ENCODE measurements around the gene CDH4. TPM values are rescaled to one million over a fixed set of nuclear protein-coding genes. Genes with fewer than 3 reads are reported as not detected.

Gene CDH4
- polyA plus RNA-seq, 4 donors = 0.09 to 4.1 (median 0.25) TPM

GRCh38 chr20:61789329-61789728 is 537.3 kb downstream of the CDH4 start:
- DNase-seq (no peak), FAIRE-seq (no peak)
- H3K4me1 ChIP-seq (ENCODE audit: control insufficient read depth in 3 of 3, insufficient read depth in 2 of 3, low read depth in 1 of 3, low read length in 2 of 3) = no peaks in the 10 kb centered on the region
- H3K27ac ChIP-seq (ENCODE audit: low read depth in 1 of 3, low read length in 2 of 3) = no peak overlapping the region
- H3K36me3 ChIP-seq (ENCODE audit: control insufficient read depth in 3 of 3, insufficient read depth in 2 of 3, low read depth in 1 of 3, low read length in 3 of 3) = no peaks in the 10 kb centered on the region
- 63 to 76% (median 73%) methylated on average over 10 of the region's 10 CpGs for WGBS, 3 donors
- H3K4me3 ChIP-seq (ENCODE audit: low read depth in 1 of 3, low read length in 3 of 3) = no peak overlapping the region
- H3K9me3 ChIP-seq (ENCODE audit: control insufficient read depth in 2 of 2, insufficient read depth in 1 of 2, low read depth in 1 of 2, low read length in 1 of 2) = no peaks in the 10 kb centered on the region
- H3K27me3 ChIP-seq (ENCODE audit: control insufficient read depth in 3 of 3, insufficient read depth in 3 of 3, low read length in 3 of 3) = no peaks in the 10 kb centered on the region

- Histone ChIP-seq H3K27me3 (ENCODE audit: control insufficient read depth in 3 of 3, insufficient read depth in 3 of 3, low read length in 3 of 3) (no peaks in the 10 kb centered on the region), H3K27ac (ENCODE audit: low read depth in 1 of 3, low read length in 2 of 3) (no peak overlapping the region), H3K36me3 (ENCODE audit: control insufficient read depth in 3 of 3, insufficient read depth in 2 of 3, low read depth in 1 of 3, low read length in 3 of 3) (no peaks in the 10 kb centered on the region), H3K4me3 (ENCODE audit: low read depth in 1 of 3, low read length in 3 of 3) (no peak overlapping the region), H3K4me1 (ENCODE audit: control insufficient read depth in 3 of 3, insufficient read depth in 2 of 3, low read depth in 1 of 3, low read length in 2 of 3) (no peaks in the 10 kb centered on the region), H3K9me3 (ENCODE audit: control insufficient read depth in 2 of 2, insufficient read depth in 1 of 2, low read depth in 1 of 2, low read length in 1 of 2) (no peaks in the 10 kb centered on the region)
- FAIRE-seq = no peak
- DNase-seq = no peak
- WGBS, 3 donors = 83 to 97% (median 91%) methylated on average over 2 of the region's 2 CpGs
These were observed 538.2 kb downstream of the CDH4 start for GRCh38 chr20:61790116-61790827.

GRCh38 chr20:61791995-61792394 is 539.9 kb downstream of the CDH4 start:
- Histone ChIP-seq H3K36me3 (ENCODE audit: control insufficient read depth in 3 of 3, insufficient read depth in 2 of 3, low read depth in 1 of 3, low read length in 3 of 3) (no peaks in the 10 kb centered on the region), H3K9me3 (ENCODE audit: control insufficient read depth in 2 of 2, insufficient read depth in 1 of 2, low read depth in 1 of 2, low read length in 1 of 2) (no peaks in the 10 kb centered on the region), H3K4me3 (ENCODE audit: low read depth in 1 of 3, low read length in 3 of 3) (no peak overlapping the region), H3K4me1 (ENCODE audit: control insufficient read depth in 3 of 3, insufficient read depth in 2 of 3, low read depth in 1 of 3, low read length in 2 of 3) (no peaks in the 10 kb centered on the region), H3K27ac (ENCODE audit: low read depth in 1 of 3, low read length in 2 of 3) (no peak overlapping the region), H3K27me3 (ENCODE audit: control insufficient read depth in 3 of 3, insufficient read depth in 3 of 3, low read length in 3 of 3) (no peaks in the 10 kb centered on the region)
- no peak for DNase-seq
- FAIRE-seq = no peak
- 54 to 80% (median 63%) methylated on average over 6 of the region's 6 CpGs for WGBS, 3 donors

- H3K9me3 ChIP-seq (ENCODE audit: control insufficient read depth in 2 of 2, insufficient read depth in 1 of 2, low read depth in 1 of 2, low read length in 1 of 2) = no peaks in the 10 kb centered on the region
- H3K4me1 ChIP-seq (ENCODE audit: control insufficient read depth in 3 of 3, insufficient read depth in 2 of 3, low read depth in 1 of 3, low read length in 2 of 3) = no peaks in the 10 kb centered on the region
- FAIRE-seq = no peak
- no peak overlapping the region for H3K4me3 ChIP-seq (ENCODE audit: low read depth in 1 of 3, low read length in 3 of 3)
- H3K27ac ChIP-seq (ENCODE audit: low read depth in 1 of 3, low read length in 2 of 3) = no peak overlapping the region
- DNase-seq = no peak
- H3K36me3 ChIP-seq (ENCODE audit: control insufficient read depth in 3 of 3, insufficient read depth in 2 of 3, low read depth in 1 of 3, low read length in 3 of 3) = no peaks in the 10 kb centered on the region
- no peaks in the 10 kb centered on the region for H3K27me3 ChIP-seq (ENCODE audit: control insufficient read depth in 3 of 3, insufficient read depth in 3 of 3, low read length in 3 of 3)
- WGBS, 3 donors = 50 to 61% (median 57%) methylated on average over 15 of the region's 15 CpGs
These were observed 543.9 kb downstream of the CDH4 start for GRCh38 chr20:61795669-61796630.

GRCh38 chr20:61796738-61797137 is 544.7 kb downstream of the CDH4 start:
- H3K4me1 ChIP-seq (ENCODE audit: control insufficient read depth in 3 of 3, insufficient read depth in 2 of 3, low read depth in 1 of 3, low read length in 2 of 3) = no peaks in the 10 kb centered on the region
- WGBS, 3 donors = 52 to 67% (median 66%) methylated on average over 11 of the region's 11 CpGs
- no peaks in the 10 kb centered on the region for H3K27me3 ChIP-seq (ENCODE audit: control insufficient read depth in 3 of 3, insufficient read depth in 3 of 3, low read length in 3 of 3)
- FAIRE-seq (no peak), DNase-seq (no peak)
- H3K9me3 ChIP-seq (ENCODE audit: control insufficient read depth in 2 of 2, insufficient read depth in 1 of 2, low read depth in 1 of 2, low read length in 1 of 2) = no peaks in the 10 kb centered on the region
- no peaks in the 10 kb centered on the region for H3K36me3 ChIP-seq (ENCODE audit: control insufficient read depth in 3 of 3, insufficient read depth in 2 of 3, low read depth in 1 of 3, low read length in 3 of 3)
- H3K4me3 ChIP-seq (ENCODE audit: low read depth in 1 of 3, low read length in 3 of 3) = no peak overlapping the region
- no peak overlapping the region for H3K27ac ChIP-seq (ENCODE audit: low read depth in 1 of 3, low read length in 2 of 3)

GRCh38 chr20:61797200-61797599 is 545.1 kb downstream of the CDH4 start:
- no peaks in the 10 kb centered on the region for H3K9me3 ChIP-seq (ENCODE audit: control insufficient read depth in 2 of 2, insufficient read depth in 1 of 2, low read depth in 1 of 2, low read length in 1 of 2)
- H3K36me3 ChIP-seq (ENCODE audit: control insufficient read depth in 3 of 3, insufficient read depth in 2 of 3, low read depth in 1 of 3, low read length in 3 of 3) = no peaks in the 10 kb centered on the region
- 49 to 65% (median 55%) methylated on average over 7 of the region's 7 CpGs for WGBS, 3 donors
- H3K4me3 ChIP-seq (ENCODE audit: low read depth in 1 of 3, low read length in 3 of 3) = no peak overlapping the region
- no peak for DNase-seq
- no peaks in the 10 kb centered on the region for H3K4me1 ChIP-seq (ENCODE audit: control insufficient read depth in 3 of 3, insufficient read depth in 2 of 3, low read depth in 1 of 3, low read length in 2 of 3)
- no peaks in the 10 kb centered on the region for H3K27me3 ChIP-seq (ENCODE audit: control insufficient read depth in 3 of 3, insufficient read depth in 3 of 3, low read length in 3 of 3)
- H3K27ac ChIP-seq (ENCODE audit: low read depth in 1 of 3, low read length in 2 of 3) = no peak overlapping the region
- no peak for FAIRE-seq

GRCh38 chr20:61797971-61798411 is 545.9 kb downstream of the CDH4 start:
- H3K27me3 ChIP-seq (ENCODE audit: control insufficient read depth in 3 of 3, insufficient read depth in 3 of 3, low read length in 3 of 3) = peaks cover 0 to 4% (median 0%) of the 10 kb centered on the region in 3 donors
- no peak overlapping the region for H3K4me3 ChIP-seq (ENCODE audit: low read depth in 1 of 3, low read length in 3 of 3)
- no peaks in the 10 kb centered on the region for H3K9me3 ChIP-seq (ENCODE audit: control insufficient read depth in 2 of 2, insufficient read depth in 1 of 2, low read depth in 1 of 2, low read length in 1 of 2)
- no peaks in the 10 kb centered on the region for H3K36me3 ChIP-seq (ENCODE audit: control insufficient read depth in 3 of 3, insufficient read depth in 2 of 3, low read depth in 1 of 3, low read length in 3 of 3)
- no peak overlapping the region for H3K27ac ChIP-seq (ENCODE audit: low read depth in 1 of 3, low read length in 2 of 3)
- WGBS, 3 donors = 60 to 88% (median 76%) methylated on average over 16 to 25 of the region's 25 CpGs
- no peak for FAIRE-seq
- H3K4me1 ChIP-seq (ENCODE audit: control insufficient read depth in 3 of 3, insufficient read depth in 2 of 3, low read depth in 1 of 3, low read length in 2 of 3) = no peaks in the 10 kb centered on the region
- no peak for DNase-seq

GRCh38 chr20:61798632-61799031 is 546.6 kb downstream of the CDH4 start:
- H3K4me1 ChIP-seq (ENCODE audit: control insufficient read depth in 3 of 3, insufficient read depth in 2 of 3, low read depth in 1 of 3, low read length in 2 of 3) = no peaks in the 10 kb centered on the region
- H3K4me3 ChIP-seq (ENCODE audit: low read depth in 1 of 3, low read length in 3 of 3) = no peak overlapping the region
- FAIRE-seq (no peak), DNase-seq (no peak)
- H3K9me3 ChIP-seq (ENCODE audit: control insufficient read depth in 2 of 2, insufficient read depth in 1 of 2, low read depth in 1 of 2, low read length in 1 of 2) = no peaks in the 10 kb centered on the region
- H3K27me3 ChIP-seq (ENCODE audit: control insufficient read depth in 3 of 3, insufficient read depth in 3 of 3, low read length in 3 of 3) = peaks cover 0 to 4% (median 0%) of the 10 kb centered on the region in 3 donors
- 68 to 83% (median 76%) methylated on average over 12 to 16 of the region's 16 CpGs for WGBS, 3 donors
- H3K27ac ChIP-seq (ENCODE audit: low read depth in 1 of 3, low read length in 2 of 3) = no peak overlapping the region
- no peaks in the 10 kb centered on the region for H3K36me3 ChIP-seq (ENCODE audit: control insufficient read depth in 3 of 3, insufficient read depth in 2 of 3, low read depth in 1 of 3, low read length in 3 of 3)
